Ovary (tissue), 3 donors: ENCODE results near the gene PLP2.
"Not testable (repeated sequence)": the region's sequence is repeated elsewhere in the genome, so short reads cannot be mapped to it uniquely, and the experiment has no call there.

Experiments used
- POLR2A ChIP-seq: fragments of 450-650 bp; IDR thresholded peaks from one replicate; pipeline ENCODE4 v1.6.1; 2017; ENCODE audit warnings: antibody characterized with exemption, mild to moderate bottlenecking, moderate library complexity
- TF ChIP-seq, protein P1 (sequence below), 3 donors: fragments of 450-650 bp in 2 of 3; fragments of 200-600 bp in 1 of 3; IDR thresholded peaks; one replicate each; pipeline versions ENCODE4 v1.5.1 to v1.8.0; 2016 to 2022; ENCODE audit warnings: antibody characterized with exemption in 3 of 3, mild to moderate bottlenecking in 1 of 3
- donor health status: DM: no; HTN: no; CAD: no.

DNA sequence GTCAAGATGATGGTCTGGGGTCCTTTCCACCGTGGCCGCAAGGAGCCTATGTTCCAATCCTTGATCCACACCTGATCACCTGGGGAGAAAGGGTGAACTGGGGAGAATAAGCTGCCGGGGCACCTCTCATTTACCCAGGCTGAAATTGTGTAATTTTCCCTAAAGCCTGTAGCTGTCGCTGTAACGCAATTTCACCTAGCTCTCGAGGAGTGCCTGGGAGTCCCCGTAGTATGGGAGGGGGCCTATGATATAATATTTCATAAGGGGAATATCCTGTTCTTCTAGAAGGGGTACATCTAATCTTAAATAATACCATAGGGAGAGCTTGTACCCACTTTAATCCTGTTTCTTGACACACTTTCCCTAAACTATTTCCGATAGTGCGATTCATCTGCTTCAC, 29.4 kb upstream of the PLP2 start:
- TF ChIP-seq, protein P1, sequence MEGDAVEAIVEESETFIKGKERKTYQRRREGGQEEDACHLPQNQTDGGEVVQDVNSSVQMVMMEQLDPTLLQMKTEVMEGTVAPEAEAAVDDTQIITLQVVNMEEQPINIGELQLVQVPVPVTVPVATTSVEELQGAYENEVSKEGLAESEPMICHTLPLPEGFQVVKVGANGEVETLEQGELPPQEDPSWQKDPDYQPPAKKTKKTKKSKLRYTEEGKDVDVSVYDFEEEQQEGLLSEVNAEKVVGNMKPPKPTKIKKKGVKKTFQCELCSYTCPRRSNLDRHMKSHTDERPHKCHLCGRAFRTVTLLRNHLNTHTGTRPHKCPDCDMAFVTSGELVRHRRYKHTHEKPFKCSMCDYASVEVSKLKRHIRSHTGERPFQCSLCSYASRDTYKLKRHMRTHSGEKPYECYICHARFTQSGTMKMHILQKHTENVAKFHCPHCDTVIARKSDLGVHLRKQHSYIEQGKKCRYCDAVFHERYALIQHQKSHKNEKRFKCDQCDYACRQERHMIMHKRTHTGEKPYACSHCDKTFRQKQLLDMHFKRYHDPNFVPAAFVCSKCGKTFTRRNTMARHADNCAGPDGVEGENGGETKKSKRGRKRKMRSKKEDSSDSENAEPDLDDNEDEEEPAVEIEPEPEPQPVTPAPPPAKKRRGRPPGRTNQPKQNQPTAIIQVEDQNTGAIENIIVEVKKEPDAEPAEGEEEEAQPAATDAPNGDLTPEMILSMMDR (IDR thresholded peaks at IDR 0.05): not testable (repeated sequence)
- TF ChIP-seq POLR2A: not testable (repeated sequence)
